ENCODE results near the gene DNAL4.

Gene DNAL4

GRCh38 chr22:38761202-38762162, 32.5 kb downstream of the DNAL4 start:
- no peak overlapping the region for H3K4me3 ChIP-seq (ENCODE audit: low read length)
- DNase-seq (ENCODE audit: low read depth), result no peak
- no peak for TF ChIP-seq CTCF (conservative IDR thresholded peaks at IDR 0.05; ENCODE audit: low read depth, low read length)

GRCh38 chr22:38760477-38761201, 33.3 kb downstream of the DNAL4 start:
- no peak overlapping the region for H3K4me3 ChIP-seq (ENCODE audit: low read length)
- DNase-seq (ENCODE audit: low read depth), result no peak
- TF ChIP-seq CTCF (conservative IDR thresholded peaks at IDR 0.05; ENCODE audit: low read depth, low read length), result no peak

- TF ChIP-seq CTCF (conservative IDR thresholded peaks at IDR 0.05; ENCODE audit: low read depth, low read length), result no peak
- no peak overlapping the region for H3K4me3 ChIP-seq (ENCODE audit: low read length)
- no peak for DNase-seq (ENCODE audit: low read depth)
Observed at GRCh38 chr22:38759005-38759404, 34.9 kb downstream of the DNAL4 start.

GRCh38 chr22:38758276-38758945, 35.5 kb downstream of the DNAL4 start:
- TF ChIP-seq CTCF (conservative IDR thresholded peaks at IDR 0.05; ENCODE audit: low read depth, low read length), result no peak
- no peak overlapping the region for H3K4me3 ChIP-seq (ENCODE audit: low read length)
- DNase-seq (ENCODE audit: low read depth), result no peak

GRCh38 chr22:38757464-38757757, 36.5 kb downstream of the DNAL4 start:
- TF ChIP-seq CTCF (conservative IDR thresholded peaks at IDR 0.05; ENCODE audit: low read depth, low read length), result no peak
- H3K4me3 ChIP-seq (ENCODE audit: low read length), result no peak overlapping the region
- no peak for DNase-seq (ENCODE audit: low read depth)

GRCh38 chr22:38756711-38757463, 37.1 kb downstream of the DNAL4 start:
- no peak for DNase-seq (ENCODE audit: low read depth)
- no peak for TF ChIP-seq CTCF (conservative IDR thresholded peaks at IDR 0.05; ENCODE audit: low read depth, low read length)
- peak overlapping the region; percentile 63 for H3K4me3 ChIP-seq (ENCODE audit: low read length)
